GM18951 (cell line): ENCODE data around the gene TCERG1L.

Source experiments
- POLR2A ChIP-seq: IDR thresholded peaks from 4 replicates; pipeline ENCODE4 v1.6.1; 2011; ENCODE audit warnings: mild to moderate bottlenecking; ENCODE audit not compliant: insufficient read length, insufficient read depth; ENCODE audit errors: extremely low read depth
- in situ Hi-C: fragments of 300-500 bp; cut with MboI; formaldehyde crosslinking; loops from one replicate; pipeline ENCODE4 v1.12.0; 2022; ENCODE audit warnings: low sequenced_read_pairs, mixed read lengths, inconsistent platforms; ENCODE audit not compliant: unreplicated experiment

The TCERG1L gene

DNA sequence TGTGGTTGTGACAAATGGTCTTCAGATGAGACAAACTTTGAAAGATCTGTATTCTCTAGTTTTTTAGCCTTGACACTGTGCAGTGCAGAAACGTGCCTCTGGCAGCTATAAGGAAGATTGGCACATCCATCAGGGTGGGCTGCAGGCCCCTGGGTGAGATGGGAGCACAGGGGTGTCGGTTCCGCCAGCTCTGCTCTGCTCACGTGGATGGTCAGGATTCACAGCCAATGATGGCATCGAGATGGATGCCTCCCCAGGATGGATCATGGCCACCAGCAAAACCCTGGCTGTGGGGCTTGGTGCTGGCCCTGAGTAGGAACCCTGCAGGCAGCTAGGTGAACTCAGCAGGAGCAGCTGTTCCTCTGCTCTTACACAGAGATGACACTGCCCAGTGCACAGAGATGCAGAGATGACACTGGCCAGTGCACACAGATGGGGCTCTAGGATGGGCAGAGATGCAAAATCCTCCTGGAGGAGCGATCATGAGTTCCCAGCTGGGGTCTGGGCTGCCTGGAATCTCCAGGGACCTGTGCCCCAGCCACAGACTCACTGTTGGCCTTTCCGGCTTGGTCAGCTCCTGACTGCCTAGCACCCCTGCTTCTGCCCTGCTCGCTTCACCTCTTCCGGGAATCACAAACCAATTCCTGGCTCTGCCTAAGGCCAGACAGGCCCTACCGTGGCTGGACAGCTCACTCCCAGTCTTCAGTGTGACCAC, 185.9 kb downstream of the TCERG1L start:
- in situ Hi-C loops, result no loop called here
- no peak for TF ChIP-seq POLR2A

DNA sequence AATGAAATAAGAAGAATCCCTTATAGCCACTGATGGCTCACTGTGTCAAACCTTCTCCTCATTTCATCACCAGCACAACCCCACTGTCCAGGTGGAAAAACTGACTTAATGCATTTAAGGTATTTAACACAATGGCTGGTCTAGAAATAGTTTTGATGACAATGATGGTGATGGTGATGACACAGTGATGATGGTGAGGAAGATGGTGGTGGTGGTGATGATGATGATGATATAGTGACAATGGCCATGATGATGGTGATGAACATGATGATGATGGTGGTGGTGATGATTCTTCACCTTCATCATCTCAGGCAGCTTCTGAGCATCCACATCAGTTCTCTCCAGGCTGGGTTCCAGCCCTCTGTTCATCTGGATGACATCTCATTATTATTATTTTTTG, 186.6 kb downstream of the TCERG1L start:
- no peak for TF ChIP-seq POLR2A
- in situ Hi-C loops, result no loop called here

DNA sequence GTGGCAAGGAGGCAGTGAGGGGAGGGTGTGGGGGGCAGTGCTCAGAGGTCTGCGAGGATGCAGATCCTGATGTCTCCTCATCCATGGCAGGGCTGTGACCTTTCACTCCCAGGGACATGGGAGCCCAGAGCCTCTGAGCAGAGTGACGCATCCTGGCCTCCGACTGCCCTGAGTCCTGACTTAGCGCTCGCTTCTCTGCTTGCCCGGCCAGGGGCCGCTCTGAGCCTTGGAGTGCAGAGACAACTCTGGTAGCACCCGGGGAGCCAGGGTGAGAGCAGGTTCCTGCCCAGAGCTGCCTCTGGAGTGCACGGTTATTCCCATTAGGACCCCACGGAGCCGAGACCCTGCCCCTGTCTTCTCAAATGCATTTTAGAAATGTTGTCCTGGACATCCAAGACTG, 188.0 kb downstream of the TCERG1L start:
- in situ Hi-C loops, result no loop called here
- no peak for TF ChIP-seq POLR2A

DNA sequence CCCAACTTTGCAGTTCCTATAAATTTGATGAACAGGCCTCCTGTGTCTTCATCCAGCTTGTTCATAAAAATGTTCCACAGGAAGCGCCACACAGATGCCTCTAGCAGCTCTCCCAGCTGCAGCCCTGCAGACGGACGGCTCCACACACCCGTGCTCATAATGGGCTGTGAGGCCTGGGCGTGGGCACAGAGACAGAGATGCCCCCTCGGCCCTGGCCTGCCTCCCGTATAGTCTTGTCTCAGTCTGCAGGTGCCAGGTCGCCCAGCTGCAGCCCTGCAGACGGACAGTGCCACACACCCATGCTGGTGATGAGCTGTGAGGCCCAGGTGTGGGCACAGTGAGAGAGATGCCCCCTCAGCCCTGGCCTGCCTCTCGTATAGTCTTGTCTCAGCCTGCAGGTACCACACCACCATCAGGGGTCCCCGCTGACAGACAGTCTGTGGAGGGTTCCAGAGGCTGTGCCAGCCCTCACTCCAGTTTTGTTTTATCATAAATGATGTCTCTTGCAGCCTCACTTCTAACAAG, 189.9 kb downstream of the TCERG1L start:
- no peak for TF ChIP-seq POLR2A
- in situ Hi-C loops, result no loop called here

DNA sequence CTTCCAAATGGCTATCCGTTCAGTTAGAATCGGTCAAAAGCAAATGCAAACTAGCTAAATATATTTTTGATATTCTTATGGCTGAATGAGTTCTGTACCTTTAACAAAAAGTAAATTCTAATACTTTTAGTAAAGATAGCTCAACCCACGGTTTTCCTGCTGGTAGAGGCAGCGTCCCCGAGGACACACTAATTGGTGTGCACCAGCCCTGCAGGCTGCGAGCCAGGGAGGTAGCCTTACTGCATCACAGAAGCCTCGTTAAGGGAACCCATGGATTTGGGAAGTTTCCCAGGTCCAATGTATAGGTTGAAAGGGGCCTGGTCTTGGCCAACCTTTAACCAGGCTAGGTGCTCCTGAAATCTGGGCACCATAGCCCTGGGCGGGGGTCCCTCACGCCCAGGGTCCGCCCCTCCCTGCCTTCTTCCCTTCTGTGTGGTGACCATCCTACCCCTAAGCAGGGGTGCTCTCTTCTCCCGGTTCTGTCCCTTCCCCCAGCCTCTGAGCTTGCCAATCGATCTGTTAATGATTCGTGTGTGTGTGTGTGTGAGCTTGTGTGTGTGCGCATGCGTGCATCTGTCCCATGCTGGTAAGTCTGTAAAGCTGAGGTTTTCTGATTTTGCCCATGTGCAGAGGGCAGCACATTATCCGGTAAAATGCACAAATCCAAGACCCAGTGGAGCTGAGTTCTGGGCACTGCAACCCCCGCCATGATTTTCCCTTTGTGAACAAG, 191.7 kb downstream of the TCERG1L start:
- in situ Hi-C loops, result no loop called here
- no peak for TF ChIP-seq POLR2A

DNA sequence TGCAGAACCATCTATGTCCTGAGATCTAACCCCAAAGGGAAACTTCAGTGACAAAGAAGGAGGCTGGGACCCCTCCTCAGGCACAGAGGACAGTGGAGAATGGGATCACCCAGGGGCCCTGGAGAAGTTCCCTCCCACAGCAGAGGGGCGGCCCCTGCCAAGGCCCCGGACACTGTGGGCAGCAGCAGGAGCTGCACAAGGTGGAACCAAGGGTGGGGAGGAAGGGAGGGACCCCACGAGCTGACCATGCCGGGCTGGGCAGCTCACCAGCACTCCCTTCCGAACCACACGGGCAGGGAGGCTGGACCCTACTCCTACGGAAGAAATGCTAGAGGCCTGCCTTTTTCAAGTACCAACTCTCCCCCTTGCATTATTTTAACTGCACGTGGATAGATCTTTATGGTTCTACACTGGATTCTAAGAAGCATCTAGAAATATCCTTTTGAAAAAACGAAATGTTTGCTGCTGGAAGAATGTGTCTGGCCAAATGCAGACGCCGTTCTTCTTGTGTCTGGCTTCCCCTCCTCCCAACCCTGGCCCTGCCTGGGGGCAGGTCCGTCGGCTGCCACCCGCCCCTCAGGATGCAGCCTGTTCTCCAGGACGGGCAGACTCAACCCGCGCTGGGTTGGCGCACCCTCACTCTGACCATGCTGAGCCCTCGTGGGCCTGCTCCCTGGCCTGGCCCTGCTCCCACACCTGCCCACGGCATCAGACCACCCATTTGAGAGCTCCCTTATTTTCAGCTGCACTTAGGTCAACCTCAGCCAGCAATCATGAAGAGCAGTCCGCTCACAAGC, 193.9 kb downstream of the TCERG1L start:
- in situ Hi-C loops, result no loop called here
- TF ChIP-seq POLR2A, result no peak

DNA sequence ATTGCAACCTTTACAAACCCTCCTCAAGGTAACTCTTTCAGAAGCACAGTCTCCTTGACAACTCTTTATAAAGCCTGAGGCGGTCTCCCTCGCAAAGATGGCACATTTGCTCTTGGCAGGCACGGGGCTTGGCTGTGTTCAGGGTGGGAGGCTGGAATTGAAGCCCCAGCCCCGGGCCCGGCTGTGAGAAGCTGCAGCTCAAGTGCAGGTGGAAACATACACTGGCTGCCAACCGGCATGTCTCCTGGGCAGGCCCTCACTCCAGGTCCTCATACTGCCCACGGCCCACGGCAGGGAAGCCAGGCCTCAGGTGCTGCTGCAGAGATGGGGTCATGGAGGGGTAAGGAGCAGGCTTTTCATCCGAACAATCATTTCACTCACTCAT, 194.5 kb downstream of the TCERG1L start:
- in situ Hi-C loops, result no loop called here

DNA sequence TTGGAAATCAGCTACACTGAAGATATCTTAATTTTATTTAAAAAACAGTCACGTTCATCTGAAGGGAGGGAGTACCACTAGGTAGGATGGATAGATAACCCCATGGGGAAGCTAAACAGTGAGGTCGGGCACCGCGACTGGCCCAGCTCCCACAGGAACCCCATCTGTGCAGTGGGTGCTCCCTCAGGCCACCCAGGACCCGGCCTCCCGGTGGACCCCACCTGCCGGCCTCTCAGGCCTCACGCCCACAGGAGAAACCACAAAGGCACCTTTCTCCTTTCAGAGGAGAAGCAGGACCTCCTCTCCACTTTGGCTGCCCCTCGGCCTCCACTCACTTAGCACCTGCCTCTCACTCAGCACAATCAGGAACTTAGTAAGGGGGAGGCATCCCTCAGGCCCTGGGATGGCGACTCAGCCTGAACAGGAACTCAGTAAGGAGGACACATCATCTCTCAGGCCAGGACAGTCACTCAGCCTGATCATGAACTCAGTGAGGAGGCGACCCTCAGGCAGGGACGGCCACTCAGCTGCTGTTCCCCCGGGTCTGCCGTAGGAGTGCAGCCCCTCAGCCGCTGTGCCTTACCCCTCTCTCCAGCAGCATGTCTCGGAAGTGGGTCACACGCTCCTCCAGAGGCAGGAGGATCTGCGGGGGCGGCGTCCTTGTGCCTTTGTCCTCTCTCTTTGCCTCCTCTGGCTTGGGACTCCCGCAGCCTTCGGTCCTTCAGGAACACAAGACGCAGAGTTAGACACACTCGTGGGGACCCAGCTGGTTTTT, 195.1 kb downstream of the TCERG1L start:
- in situ Hi-C loops, result no loop called here
- TF ChIP-seq POLR2A, result no peak

More for the DNA sequence above, 194.5 kb downstream of the TCERG1L start:
- no peak for TF ChIP-seq POLR2A

DNA sequence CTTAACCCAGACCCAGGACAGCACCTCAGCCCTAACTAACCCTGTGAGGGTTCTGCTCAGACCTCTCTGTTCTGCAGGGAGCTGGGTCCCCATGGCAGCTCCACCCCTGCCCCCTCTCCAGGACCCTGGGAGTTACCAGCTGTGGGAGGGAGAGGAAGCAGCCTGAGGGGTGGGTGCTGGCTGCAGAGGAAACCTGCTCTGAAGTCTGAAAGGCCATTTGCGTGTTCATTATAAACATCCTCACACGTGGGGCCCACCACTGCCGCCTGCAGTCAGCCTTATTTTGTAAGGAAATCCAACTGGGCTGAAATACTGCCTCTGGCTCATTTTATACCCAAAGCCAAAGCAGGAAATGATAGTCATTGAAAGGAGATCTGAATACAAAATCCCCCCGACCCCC, 195.7 kb downstream of the TCERG1L start:
- no peak for TF ChIP-seq POLR2A
- in situ Hi-C loops, result no loop called here

DNA sequence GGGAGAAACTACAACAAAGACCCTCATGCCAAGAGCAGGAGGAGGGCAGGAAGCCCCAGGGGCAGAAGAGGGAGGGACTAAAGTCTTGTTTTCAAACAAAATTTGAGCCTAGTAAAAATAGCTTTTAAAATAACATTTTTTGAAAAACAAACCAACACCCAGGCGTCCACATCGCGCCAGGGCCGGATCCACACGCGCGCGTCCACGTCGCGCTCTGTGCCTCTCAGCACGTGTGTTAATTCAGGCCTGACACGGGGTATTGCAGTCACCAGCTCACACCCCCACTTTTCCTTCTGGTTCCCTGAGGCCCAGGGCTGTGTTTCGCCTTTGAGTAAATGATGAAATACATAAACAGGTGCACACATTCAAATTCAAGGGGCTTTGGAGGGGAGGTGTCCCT, 196.2 kb downstream of the TCERG1L start:
- in situ Hi-C loops, result no loop called here
- TF ChIP-seq POLR2A, result no peak

DNA sequence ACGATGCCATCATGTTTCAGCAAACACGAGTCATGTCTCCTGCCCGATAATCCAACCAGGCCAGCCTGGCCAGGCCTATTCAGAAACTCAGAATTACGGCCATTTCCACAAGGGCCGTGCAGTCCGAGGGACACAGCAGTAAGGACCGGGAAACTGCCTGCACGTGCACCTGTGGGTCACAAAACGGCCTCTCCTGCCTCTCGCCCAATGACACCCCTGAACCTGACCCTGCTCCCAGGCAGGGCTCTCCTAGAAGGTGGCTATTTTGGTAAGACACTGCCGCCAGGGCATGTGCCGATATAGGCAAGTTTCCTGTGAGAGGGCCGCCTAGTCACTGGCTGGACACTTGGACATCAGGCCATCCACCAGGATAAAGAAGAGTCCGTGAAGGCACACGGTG, 196.7 kb downstream of the TCERG1L start:
- in situ Hi-C loops, result no loop called here
- no peak for TF ChIP-seq POLR2A

DNA sequence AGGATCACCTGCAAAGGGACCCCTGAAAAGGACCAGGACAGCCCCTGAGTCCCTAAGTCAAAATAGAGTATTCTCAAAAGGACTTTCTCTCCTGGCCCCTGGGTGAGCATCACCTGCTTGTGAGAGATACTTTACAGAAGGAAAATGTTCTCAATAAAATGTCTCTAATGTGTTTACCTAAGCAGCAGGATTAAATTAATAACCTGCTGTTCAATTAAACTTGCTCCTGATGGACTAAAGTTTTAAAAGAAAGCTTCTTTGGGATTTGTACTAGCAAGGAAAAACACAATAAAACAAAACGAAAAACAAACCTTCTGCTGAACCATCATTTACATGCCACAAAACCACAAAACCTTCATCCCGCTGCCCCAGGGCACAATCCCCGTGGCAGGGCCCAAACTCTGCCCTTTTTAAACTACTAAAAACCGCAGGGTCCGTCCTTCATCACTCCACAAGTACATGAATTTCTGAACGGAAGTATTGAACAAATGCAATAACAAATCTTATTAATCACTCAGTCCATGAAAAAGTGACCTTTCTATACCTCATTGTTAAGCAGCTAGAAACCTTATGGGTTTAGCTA, 197.7 kb downstream of the TCERG1L start:
- no peak for TF ChIP-seq POLR2A
- in situ Hi-C loops, result no loop called here
